ENCODE measurements around the gene TMPRSS6.

Gene TMPRSS6

GRCh38 chr22:37069319-37069718 is 40.2 kb downstream of the TMPRSS6 start:
- Histone ChIP-seq H3K4me2 (ENCODE audit: low read length) (no peak overlapping the region), H4K20me1 (ENCODE audit: insufficient read depth, low read length) (no peaks in the 10 kb centered on the region), H3K9ac (ENCODE audit: low read length) (no peak overlapping the region), H3K4me1 (ENCODE audit: insufficient read depth, low read length, severe bottlenecking) (no peaks in the 10 kb centered on the region), H2AFZ (ENCODE audit: low read length) (no peak overlapping the region), H3K4me3 (ENCODE audit: low read depth, low read length, poor library complexity, severe bottlenecking) (no peak overlapping the region), H3K27me3 (ENCODE audit: insufficient read depth, low read length) (0 out of 2 replicates have a peak, but pooled peaks cover 5% of the 10 kb centered on the region), H3K79me2 (ENCODE audit: insufficient read depth, low read length) (no peaks in the 10 kb centered on the region), H3F3A (ENCODE audit: insufficient read depth, low read length) (no peaks in the 10 kb centered on the region), H3K9me3 (ENCODE audit: low read length) (no peaks in the 10 kb centered on the region), H3K27ac (ENCODE audit: low read depth, low read length, poor library complexity, severe bottlenecking) (no peak overlapping the region), H3K9me2 (ENCODE audit: low read depth, low read length) (no peaks in the 10 kb centered on the region), H3K36me3 (ENCODE audit: insufficient read depth, low read length) (no peaks in the 10 kb centered on the region)
- TF ChIP-seq EZH2 (IDR thresholded peaks at IDR 0.05; ENCODE audit: borderline replicate concordance, low read length) = no peak
- TF ChIP-seq CTCF (IDR thresholded peaks at IDR 0.05; ENCODE audit: low read length) = no peak

DNA sequence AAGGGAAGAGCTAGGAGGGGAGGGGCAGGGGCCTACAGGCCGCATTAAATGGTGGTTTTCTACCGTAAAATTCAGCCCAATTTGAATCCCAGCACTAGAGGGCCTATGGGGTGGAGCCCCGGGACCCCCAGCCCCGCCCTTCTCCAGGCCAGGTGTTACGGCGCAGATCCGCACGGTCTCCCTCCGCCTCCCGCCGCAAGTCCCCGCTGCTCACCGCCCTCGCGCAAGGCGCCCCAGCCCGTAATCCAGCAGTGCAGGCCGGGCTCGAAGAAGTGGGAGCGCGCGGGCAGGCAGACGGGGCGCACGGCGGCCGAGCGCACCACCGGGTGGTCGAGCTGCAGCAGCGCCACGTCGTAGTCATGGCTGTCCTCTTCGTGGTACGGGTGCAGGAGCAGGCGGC is 40.7 kb downstream of the TMPRSS6 start:
- TF ChIP-seq CTCF (IDR thresholded peaks at IDR 0.05; ENCODE audit: low read length) (no peak), EZH2 (IDR thresholded peaks at IDR 0.05; ENCODE audit: borderline replicate concordance, low read length) (no peak)
- Histone ChIP-seq H3K9me2 (ENCODE audit: low read depth, low read length) (no peaks in the 10 kb centered on the region), H3K36me3 (ENCODE audit: insufficient read depth, low read length) (no peaks in the 10 kb centered on the region), H3K27me3 (ENCODE audit: insufficient read depth, low read length) (0 out of 2 replicates have a peak, but pooled peaks cover 5% of the 10 kb centered on the region), H3K9ac (ENCODE audit: low read length) (no peak overlapping the region), H3K27ac (ENCODE audit: low read depth, low read length, poor library complexity, severe bottlenecking) (no peak overlapping the region), H3K9me3 (ENCODE audit: low read length) (no peaks in the 10 kb centered on the region), H3K4me2 (ENCODE audit: low read length) (no peak overlapping the region), H4K20me1 (ENCODE audit: insufficient read depth, low read length) (no peaks in the 10 kb centered on the region), H2AFZ (ENCODE audit: low read length) (no peak overlapping the region), H3K4me3 (ENCODE audit: low read depth, low read length, poor library complexity, severe bottlenecking) (no peak overlapping the region), H3F3A (ENCODE audit: insufficient read depth, low read length) (no peaks in the 10 kb centered on the region), H3K79me2 (ENCODE audit: insufficient read depth, low read length) (no peaks in the 10 kb centered on the region), H3K4me1 (ENCODE audit: insufficient read depth, low read length, severe bottlenecking) (no peaks in the 10 kb centered on the region)

- Histone ChIP-seq H3K4me1 (ENCODE audit: insufficient read depth, low read length, severe bottlenecking) (no peaks in the 10 kb centered on the region), H3K9me3 (ENCODE audit: low read length) (no peaks in the 10 kb centered on the region), H3K27me3 (ENCODE audit: insufficient read depth, low read length) (0 out of 2 replicates have a peak, but pooled peaks cover 5% of the 10 kb centered on the region), H3K4me2 (ENCODE audit: low read length) (no peak overlapping the region), H3K36me3 (ENCODE audit: insufficient read depth, low read length) (no peaks in the 10 kb centered on the region), H3K79me2 (ENCODE audit: insufficient read depth, low read length) (no peaks in the 10 kb centered on the region), H3F3A (ENCODE audit: insufficient read depth, low read length) (no peaks in the 10 kb centered on the region), H2AFZ (ENCODE audit: low read length) (no peak overlapping the region), H3K9me2 (ENCODE audit: low read depth, low read length) (no peaks in the 10 kb centered on the region), H3K9ac (ENCODE audit: low read length) (no peak overlapping the region), H4K20me1 (ENCODE audit: insufficient read depth, low read length) (no peaks in the 10 kb centered on the region), H3K27ac (ENCODE audit: low read depth, low read length, poor library complexity, severe bottlenecking) (no peak overlapping the region), H3K4me3 (ENCODE audit: low read depth, low read length, poor library complexity, severe bottlenecking) (no peak overlapping the region)
- no peak for TF ChIP-seq CTCF (IDR thresholded peaks at IDR 0.05; ENCODE audit: low read length)
- TF ChIP-seq EZH2 (IDR thresholded peaks at IDR 0.05; ENCODE audit: borderline replicate concordance, low read length) = no peak
These were observed 42.1 kb downstream of the TMPRSS6 start for GRCh38 chr22:37067428-37067827.
